NCI-H2171 treated with DMSO at 0.1 percent for 48 hours (cell line): ENCODE data around the gene GRIK3.
"Not testable (repeated sequence)": the region's sequence is repeated elsewhere in the genome, so short reads cannot be mapped to it uniquely, and the experiment has no call there.

ENCODE experiments used
- DNase-seq: peaks from one replicate; lab custom pipeline; 2025; lab: John Stamatoyannopoulos, UW

GRIK3 gene

DNA sequence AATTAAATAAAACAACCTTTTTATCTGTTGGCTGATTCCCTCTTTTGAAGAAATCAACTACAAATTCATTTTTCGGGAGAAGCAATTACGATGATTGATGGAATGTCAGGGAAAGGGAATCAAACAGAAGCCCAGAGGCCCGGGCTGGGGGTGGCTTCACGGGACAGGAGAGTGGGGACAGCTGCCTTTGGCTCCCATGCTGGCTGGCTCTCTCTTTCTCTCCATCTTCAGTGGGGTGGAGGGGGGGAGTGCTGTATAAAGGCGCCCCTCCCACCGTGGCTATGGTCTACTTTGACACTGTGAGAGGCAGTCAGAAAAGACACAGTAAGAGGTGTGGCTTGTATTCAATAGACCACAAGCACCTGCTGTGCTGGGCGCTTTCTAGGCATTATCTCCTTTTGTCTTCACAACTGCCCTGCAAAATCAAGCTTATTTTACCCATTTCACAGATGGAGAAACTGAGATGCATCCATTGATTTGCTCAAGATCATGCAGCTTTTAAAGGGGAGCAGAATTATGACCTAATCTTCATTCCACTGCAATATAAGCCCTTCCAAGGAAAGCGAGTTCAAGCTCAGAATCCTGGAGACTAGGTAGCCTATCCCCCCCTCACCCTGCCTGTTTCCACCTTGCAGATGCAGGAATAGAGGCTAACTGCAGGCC is 92.9 kb downstream of the GRIK3 start:
- no peak for DNase-seq

DNA sequence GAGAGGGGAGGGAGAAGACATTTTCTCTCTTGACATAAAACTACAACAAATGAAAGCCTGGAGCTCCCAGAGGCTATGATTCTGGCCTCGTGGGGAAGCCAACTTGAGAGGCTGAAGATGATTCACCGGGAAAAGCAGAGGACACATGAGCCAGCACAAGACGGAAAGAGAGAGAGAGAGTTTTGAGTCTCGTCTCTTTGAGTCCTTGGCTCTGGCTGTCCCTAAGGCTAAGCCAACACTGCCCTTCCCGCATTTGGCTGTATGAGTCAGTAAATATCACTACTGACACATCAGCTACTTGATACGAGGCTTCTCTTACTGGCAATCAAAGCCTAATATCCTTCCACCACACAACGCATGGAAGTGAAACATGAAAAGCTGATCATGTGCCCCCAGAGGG is 95.5 kb downstream of the GRIK3 start:
- DNase-seq: no peak

DNA sequence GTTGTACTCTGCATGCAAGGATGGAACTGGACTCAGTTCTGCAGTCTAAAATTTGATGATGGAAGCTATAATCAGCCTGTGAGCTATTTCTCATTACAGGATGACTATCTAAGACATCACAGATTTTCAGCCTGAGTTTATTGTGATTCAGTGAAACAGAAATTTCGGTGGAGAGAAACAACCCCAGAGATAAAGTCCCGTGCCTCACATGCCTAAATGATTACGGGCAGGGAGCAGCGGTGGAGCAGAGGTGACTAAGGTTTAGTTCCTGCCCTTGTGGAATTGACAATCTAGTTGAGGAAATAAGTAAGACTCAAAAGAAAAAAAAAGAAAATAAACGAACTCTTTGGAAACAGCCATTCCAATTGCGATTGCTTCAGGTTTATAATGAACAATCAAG is 96.9 kb downstream of the GRIK3 start:
- DNase-seq: no peak

GRCh38 chr1:36934061-36934460 is 100.3 kb downstream of the GRIK3 start:
- DNase-seq: peak; percentile 35

- DNase-seq: no peak
Measured at GRCh38 chr1:36927826-36928225, 106.5 kb downstream of the GRIK3 start.

DNA sequence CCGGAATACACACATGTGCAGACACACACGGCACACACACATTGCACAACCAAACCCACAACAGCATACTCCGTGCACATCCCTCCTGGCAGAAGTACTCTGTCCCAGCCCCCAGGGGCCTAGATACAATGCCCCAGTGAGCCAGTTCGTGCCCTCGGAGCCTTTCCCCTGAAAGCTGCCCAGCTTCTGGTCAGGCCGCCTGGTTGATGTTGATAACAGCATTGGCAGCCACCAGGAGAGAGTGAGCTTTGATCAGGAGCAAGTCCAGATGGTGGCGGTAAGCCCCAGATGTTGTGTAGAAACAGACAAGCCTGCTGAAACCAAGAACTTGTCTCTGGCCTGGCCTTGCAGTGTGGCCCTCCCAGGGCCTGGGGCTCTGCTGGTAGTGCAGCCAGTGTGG is 109.1 kb downstream of the GRIK3 start:
- peak; percentile 15 for DNase-seq

GRCh38 chr1:36924282-36924811 is 110.0 kb downstream of the GRIK3 start:
- DNase-seq: peak; percentile 86

- no peak for DNase-seq
Measured at GRCh38 chr1:36922593-36923426, 111.5 kb downstream of the GRIK3 start.

DNA sequence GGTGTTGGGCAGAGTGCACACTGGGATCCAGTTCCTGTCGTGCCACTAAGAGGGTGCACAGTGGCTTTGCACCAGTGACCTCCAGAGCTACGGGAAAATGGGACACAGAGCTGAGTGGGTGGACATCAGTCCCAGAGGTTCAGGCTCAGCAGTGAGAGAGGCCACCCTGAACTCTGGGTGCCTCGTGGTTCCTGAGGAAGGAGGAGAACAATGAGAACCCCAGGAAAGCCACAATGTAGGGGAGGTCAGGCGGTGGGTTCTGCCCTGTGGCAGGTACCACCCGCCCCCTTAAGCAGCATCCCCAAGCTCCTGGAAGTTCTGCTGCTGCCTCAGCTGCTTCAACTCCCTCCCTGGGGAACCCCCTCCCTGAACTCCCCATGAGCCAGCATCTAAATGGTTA is 112.2 kb downstream of the GRIK3 start:
- no peak for DNase-seq

- no peak for DNase-seq
Measured at GRCh38 chr1:36920801-36921405, 113.4 kb downstream of the GRIK3 start.

GRCh38 chr1:36920371-36920770 is 113.9 kb downstream of the GRIK3 start:
- DNase-seq: no peak

DNA sequence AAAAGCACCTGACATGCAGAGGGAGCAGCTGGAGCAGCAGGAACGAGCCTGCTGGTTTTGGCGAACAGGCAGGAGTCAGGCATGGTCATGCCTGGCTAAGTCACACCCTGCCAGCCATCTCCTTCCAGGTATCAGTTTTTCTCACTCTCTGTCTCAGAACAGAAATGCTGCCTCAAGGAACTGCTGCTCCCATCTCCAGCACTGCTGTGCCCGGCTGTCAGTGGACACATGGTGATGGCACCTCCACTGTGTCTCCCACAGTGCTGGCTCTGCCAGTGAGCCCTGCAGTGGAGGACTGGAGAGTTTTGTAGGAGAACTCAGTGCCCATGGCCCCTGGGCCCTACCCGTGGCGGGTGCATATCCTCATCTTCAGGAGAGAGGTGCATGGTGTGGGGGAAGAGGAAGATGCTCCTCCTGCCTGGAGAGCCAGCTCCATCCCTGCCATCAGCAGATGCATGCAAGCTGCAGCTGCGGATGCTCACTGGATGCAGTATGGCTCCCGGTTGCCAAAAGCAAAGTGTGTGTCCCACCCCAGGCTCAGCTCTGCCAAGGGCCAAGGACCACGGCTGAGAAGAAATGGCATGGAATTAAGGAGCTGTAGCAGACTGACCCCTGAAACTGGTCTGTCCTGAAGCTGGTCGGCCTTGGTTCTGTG is 114.7 kb downstream of the GRIK3 start:
- peak; percentile 77 for DNase-seq

DNA sequence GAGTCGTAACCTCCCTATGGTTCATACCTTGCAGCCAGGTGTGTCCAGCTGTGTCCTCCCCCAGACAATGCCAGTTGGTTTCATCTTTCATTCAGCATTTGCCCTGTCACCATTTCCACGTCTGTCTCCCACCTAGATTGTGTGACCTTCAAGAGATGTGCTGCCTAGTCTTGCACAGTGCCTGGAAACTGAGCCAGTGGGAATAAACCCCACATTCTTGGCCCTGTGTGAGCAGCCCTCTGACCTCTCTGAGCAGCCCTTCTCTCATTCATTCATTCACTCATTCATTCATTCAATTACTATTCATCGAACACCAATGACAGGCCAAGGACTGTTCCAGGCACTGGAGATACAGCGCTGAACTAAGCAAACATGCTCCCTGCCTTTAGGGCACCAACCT is 115.7 kb downstream of the GRIK3 start:
- no peak for DNase-seq

DNA sequence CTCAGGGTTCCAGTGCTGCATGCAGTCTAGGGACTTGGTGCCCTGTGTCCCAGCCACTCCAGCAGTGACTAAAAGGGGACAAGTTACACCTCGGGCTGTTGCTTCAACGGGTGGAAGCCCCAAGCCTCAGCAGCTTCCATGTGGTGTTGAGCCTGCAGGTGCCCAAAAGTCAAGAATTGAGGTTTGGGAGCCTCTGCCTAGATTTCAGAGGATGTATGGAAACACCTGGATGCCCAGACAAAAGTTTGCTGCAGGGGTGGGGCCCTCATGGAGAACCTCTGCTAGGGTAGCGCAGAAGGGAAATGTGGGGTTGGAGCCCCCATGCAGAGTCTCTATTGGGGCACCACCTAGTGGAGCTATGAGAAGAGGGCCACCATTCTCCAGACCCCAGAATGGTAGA is 117.8 kb downstream of the GRIK3 start:
- not testable (repeated sequence) for DNase-seq

DNA sequence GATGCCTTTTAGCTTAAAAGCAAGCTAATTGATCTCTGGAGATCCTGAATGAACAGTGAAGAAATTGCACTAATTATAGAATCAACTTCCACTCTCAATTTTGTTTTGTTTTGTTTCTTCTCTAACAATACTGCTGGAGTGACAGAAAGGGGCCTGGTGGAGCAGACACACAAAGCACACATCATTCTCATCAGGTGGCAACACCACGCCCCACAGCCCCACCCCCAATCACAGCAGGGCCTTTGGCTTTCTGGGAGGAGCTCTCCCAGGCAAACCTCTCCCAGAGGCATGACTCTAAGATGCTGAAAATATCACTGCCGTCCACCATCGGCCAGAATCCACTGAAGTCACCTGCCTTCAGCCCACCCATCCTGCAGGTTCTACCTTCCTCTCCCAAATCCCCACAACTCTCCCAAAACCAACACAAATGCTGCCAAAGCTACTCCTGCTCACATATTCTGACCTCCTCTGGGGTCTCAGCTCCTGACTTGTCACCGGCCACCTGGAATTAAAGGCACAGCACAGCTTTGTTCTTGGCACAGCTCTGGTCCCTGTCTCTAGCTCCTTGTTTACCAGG is 120.7 kb downstream of the GRIK3 start:
- peak; percentile 32 for DNase-seq

- DNase-seq: no peak
Measured at GRCh38 chr1:36913016-36913415, 121.3 kb downstream of the GRIK3 start.

- DNase-seq: no peak
Measured at GRCh38 chr1:36912365-36912865, 121.9 kb downstream of the GRIK3 start.

- DNase-seq: no peak
Measured at GRCh38 chr1:36911561-36912364, 122.6 kb downstream of the GRIK3 start.

- DNase-seq: no peak
Measured at GRCh38 chr1:36910886-36911540, 123.3 kb downstream of the GRIK3 start.

DNA sequence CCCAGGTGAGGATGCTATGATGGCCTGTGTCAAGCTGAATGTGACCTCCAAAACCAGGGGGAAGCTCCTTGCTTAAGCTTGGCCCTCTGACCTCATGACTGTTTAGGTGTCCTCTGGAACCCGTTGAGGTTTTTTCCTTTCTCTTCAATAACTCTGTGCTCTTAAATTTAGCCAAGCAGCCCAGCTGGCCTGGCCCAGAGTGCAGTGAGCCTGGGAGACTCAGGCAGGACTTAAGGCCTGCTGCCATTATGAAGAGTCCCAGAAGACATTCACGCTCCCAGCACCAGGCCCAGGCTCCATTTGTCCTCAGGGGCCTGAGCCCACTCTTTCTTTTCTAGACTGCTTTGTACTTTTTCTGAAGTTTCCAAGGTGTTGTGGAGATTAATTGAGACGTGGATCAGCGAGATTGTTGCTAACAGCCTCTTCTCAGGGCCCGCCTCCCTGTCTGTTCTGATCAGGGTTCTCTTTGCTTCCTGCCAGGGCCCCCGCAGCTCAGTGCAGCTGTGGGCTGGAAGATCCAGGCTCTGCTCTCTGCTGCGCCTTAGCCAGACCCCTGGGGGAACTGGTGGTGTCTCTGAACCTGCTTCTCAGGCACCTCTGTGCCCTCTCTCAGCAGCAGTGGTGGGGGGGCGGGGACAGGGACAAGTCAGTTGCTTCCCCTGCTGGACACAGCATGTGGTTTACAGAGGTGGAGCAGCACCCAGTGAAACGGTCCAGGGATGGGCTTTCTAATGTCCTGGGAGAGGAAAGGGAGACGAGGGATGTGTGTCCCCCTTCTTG is 124.2 kb downstream of the GRIK3 start:
- no peak for DNase-seq
